NB4 (cell line): ENCODE measurements around the gene CCDC134.

Source experiments
- POLR2A ChIP-seq: IDR thresholded peaks from 2 replicates; pipeline ENCODE4 v1.6.1; 2011; ENCODE audit warnings: mild to moderate bottlenecking; ENCODE audit not compliant: insufficient read length; ENCODE audit errors: extremely low read depth
- TF ChIP-seq, protein P1 (sequence below): IDR thresholded peaks from one replicate; pipeline ENCODE4 v1.5.1; 2012; ENCODE audit warnings: low read depth, low read length

- TF ChIP-seq, protein P1, sequence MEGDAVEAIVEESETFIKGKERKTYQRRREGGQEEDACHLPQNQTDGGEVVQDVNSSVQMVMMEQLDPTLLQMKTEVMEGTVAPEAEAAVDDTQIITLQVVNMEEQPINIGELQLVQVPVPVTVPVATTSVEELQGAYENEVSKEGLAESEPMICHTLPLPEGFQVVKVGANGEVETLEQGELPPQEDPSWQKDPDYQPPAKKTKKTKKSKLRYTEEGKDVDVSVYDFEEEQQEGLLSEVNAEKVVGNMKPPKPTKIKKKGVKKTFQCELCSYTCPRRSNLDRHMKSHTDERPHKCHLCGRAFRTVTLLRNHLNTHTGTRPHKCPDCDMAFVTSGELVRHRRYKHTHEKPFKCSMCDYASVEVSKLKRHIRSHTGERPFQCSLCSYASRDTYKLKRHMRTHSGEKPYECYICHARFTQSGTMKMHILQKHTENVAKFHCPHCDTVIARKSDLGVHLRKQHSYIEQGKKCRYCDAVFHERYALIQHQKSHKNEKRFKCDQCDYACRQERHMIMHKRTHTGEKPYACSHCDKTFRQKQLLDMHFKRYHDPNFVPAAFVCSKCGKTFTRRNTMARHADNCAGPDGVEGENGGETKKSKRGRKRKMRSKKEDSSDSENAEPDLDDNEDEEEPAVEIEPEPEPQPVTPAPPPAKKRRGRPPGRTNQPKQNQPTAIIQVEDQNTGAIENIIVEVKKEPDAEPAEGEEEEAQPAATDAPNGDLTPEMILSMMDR, result no peak
- no peak for TF ChIP-seq POLR2A
Observed at GRCh38 chr22:41782316-41782715, 18.2 kb upstream of the CCDC134 start.
